Fibroblast of lung (primary cell): ENCODE measurements around the gene STK32A. TPM values are rescaled to one million over a fixed set of nuclear protein-coding genes. Genes with fewer than 3 reads are reported as not detected.

ENCODE experiments used
- DNase-seq, 2 donors: peaks; one replicate each; pipeline versions ENCODE4 v3.0.0 to v3.0.0-alpha.2; 2010; ENCODE audit warnings: low read depth in 2 of 2
- H2AFZ ChIP-seq: 2 replicates; pipeline ENCODE4 v1.5.1; 2012; ENCODE audit warnings: low read length, control low read depth, inconsistent platforms
- H3K27ac ChIP-seq: 2 replicates; pipeline ENCODE4 v1.5.1; 2011; ENCODE audit warnings: low read length, control low read depth; ENCODE audit not compliant: insufficient read depth
- H3K27me3 ChIP-seq: 2 replicates; pipeline ENCODE4 v1.5.1; 2011; ENCODE audit warnings: mild to moderate bottlenecking, low read length; ENCODE audit not compliant: control insufficient read depth, insufficient read depth
- H3K36me3 ChIP-seq: 2 replicates; pipeline ENCODE4 v1.5.1; 2011; ENCODE audit warnings: low read length; ENCODE audit not compliant: control insufficient read depth, insufficient read depth
- H3K4me1 ChIP-seq: 2 replicates; pipeline ENCODE4 v1.5.1; 2011; ENCODE audit warnings: low read length; ENCODE audit not compliant: control insufficient read depth, insufficient read depth; ENCODE audit errors: extremely low read depth
- H3K4me2 ChIP-seq: 2 replicates; pipeline ENCODE4 v1.5.1; 2011; ENCODE audit warnings: low read length, control low read depth; ENCODE audit not compliant: insufficient read depth; ENCODE audit errors: extremely low read depth
- H3K4me3 ChIP-seq, 4 experiments: fragments of 200-600 bp in 1 of 4; sonication (generic) in 1 of 4; replicated peaks in 1 of 4; 2 replicates each; pipeline ENCODE4 v1.5.1; 2011 to 2016; ENCODE audit warnings: low read length in 4 of 4, low read depth in 3 of 4, mild to moderate bottlenecking in 3 of 4, control low read depth in 2 of 4, inconsistent platforms in 1 of 4, mixed read lengths in 1 of 4; ENCODE audit not compliant: insufficient read depth in 1 of 4; ENCODE audit errors: control extremely low read depth in 1 of 4
- H3K79me2 ChIP-seq: 2 replicates; pipeline ENCODE4 v1.5.1; 2012; ENCODE audit warnings: mild to moderate bottlenecking, low read length, inconsistent platforms; ENCODE audit not compliant: control insufficient read depth, insufficient read depth
- H3K9ac ChIP-seq: 2 replicates; pipeline ENCODE4 v1.5.1; 2011; ENCODE audit warnings: mild to moderate bottlenecking, low read length, control low read depth; ENCODE audit not compliant: insufficient read depth
- H3K9me3 ChIP-seq: 2 replicates; pipeline ENCODE4 v1.5.1; 2012; ENCODE audit warnings: low read depth, low read length; ENCODE audit not compliant: control insufficient read depth, insufficient read depth
- H4K20me1 ChIP-seq: 2 replicates; pipeline ENCODE4 v1.5.1; 2011; ENCODE audit warnings: low read length; ENCODE audit not compliant: control insufficient read depth, insufficient read depth; ENCODE audit errors: extremely low read depth
- CTCF ChIP-seq, 2 donors: IDR thresholded peaks in 1 of 2; conservative IDR thresholded peaks in 1 of 2; 1 replicate in 1 of 2; 2 replicates in 1 of 2; pipeline ENCODE4 v1.5.1; 2011 to 2012; ENCODE audit warnings: low read length in 2 of 2, control low read depth in 1 of 2, inconsistent platforms in 1 of 2, low read depth in 1 of 2, mild to moderate bottlenecking in 1 of 2
- EZH2 ChIP-seq: IDR thresholded peaks from 2 replicates; pipeline ENCODE4 v1.5.1; 2012; ENCODE audit warnings: low read length, control low read depth, mild to moderate bottlenecking; ENCODE audit errors: missing control alignments
- polyA plus RNA-seq, 2 donors: library from polyadenylated mRNA; depleted of rRNA in 1 of 2; stranded (reverse) in 1 of 2; unstranded in 1 of 2; fragments of >200 nt; gene quantifications; 2 replicates each; pipeline ENCODE4 v1.2.1, GENCODE V29; 2011 to 2012; ENCODE audit warnings: missing spikeins in 1 of 2
- total RNA-seq: library from RNA; depleted of rRNA; stranded (reverse); fragments of >200 nt; gene quantifications from 2 replicates; pipeline ENCODE4 v1.2.1, GENCODE V29; 2014

The STK32A gene
- total and polyA plus RNA-seq, 2 donors (not counting 1 experiment from before 2014, with no cell fraction given) = 0.30 to 2.5 TPM

DNA sequence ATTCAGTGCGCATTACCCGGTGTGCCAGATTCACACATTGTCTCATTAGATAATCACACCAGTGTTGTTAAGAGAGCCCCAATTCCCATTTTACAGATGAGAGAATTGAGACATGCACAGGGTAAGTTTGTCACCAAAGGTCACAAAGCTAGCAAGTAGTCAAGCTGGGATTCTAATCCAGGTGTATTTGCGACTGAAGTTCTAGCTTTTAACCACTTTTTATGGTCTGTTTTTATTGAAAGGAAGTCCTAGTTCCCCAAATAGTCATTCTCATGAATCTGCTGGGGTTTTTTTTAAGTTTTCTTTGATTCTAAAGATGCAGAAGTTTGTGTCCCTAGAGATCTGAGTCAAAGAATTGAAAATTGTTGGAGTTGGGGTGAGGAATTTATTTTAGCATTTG lies 138.5 kb downstream of the STK32A start:
- Histone ChIP-seq H3K9ac (no peak overlapping the region), H3K79me2 (no peaks in the 10 kb centered on the region), H4K20me1 (no peaks in the 10 kb centered on the region), H3K4me3 (no peak overlapping the region), H3K9me3 (no peaks in the 10 kb centered on the region), H3K27me3 (no peaks in the 10 kb centered on the region), H3K27ac (no peak overlapping the region), H3K36me3 (no peaks in the 10 kb centered on the region), H3K4me2 (no peak overlapping the region), H3K4me1 (no peaks in the 10 kb centered on the region), H2AFZ (no peak overlapping the region)
- DNase-seq = no peak
- TF ChIP-seq CTCF (conservative IDR thresholded peaks at IDR 0.05 in 1 of 2, IDR thresholded peaks at IDR 0.05 in 1 of 2; ENCODE audit: low read depth in 1 of 2, low read length in 2 of 2) (no peak), EZH2 (no peak)

DNA sequence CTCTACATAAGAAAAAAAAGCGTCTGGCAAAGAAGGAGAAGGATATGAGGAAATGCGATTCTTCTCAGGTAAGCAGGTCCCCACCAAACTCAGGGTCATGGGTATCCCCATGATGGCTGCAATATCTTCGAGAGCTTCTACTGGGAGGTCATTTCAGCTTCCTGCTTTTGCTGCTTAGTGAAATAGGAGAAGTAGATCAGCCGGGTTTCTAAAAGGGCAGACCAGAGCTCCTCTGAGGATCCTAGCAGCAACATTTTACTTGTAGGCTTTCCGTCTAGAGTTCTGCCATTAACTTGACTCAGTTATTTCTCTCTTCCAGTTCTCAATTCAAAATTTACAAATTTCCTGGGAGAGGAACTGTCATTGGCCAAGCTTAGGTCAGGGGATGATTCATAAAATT lies 140.3 kb downstream of the STK32A start:
- Histone ChIP-seq H4K20me1 (no peaks in the 10 kb centered on the region), H3K27ac (no peak overlapping the region), H3K9ac (no peak overlapping the region), H3K4me2 (no peak overlapping the region), H3K4me1 (no peaks in the 10 kb centered on the region), H3K9me3 (no peaks in the 10 kb centered on the region), H3K4me3 (no peak overlapping the region), H3K27me3 (no peaks in the 10 kb centered on the region), H3K79me2 (no peaks in the 10 kb centered on the region), H3K36me3 (no peaks in the 10 kb centered on the region), H2AFZ (no peak overlapping the region)
- no peak for TF ChIP-seq EZH2
- TF ChIP-seq CTCF (conservative IDR thresholded peaks at IDR 0.05 in 1 of 2, IDR thresholded peaks at IDR 0.05 in 1 of 2; ENCODE audit: low read depth in 1 of 2, low read length in 2 of 2) = no peak
- DNase-seq = no peak

- Histone ChIP-seq H3K27ac (no peak overlapping the region), H3K9me3 (no peaks in the 10 kb centered on the region), H3K27me3 (no peaks in the 10 kb centered on the region), H3K4me3 (no peak overlapping the region), H4K20me1 (no peaks in the 10 kb centered on the region), H2AFZ (no peak overlapping the region), H3K4me2 (no peak overlapping the region), H3K9ac (no peak overlapping the region), H3K36me3 (no peaks in the 10 kb centered on the region), H3K4me1 (no peaks in the 10 kb centered on the region), H3K79me2 (no peaks in the 10 kb centered on the region)
- no peak for TF ChIP-seq CTCF (conservative IDR thresholded peaks at IDR 0.05 in 1 of 2, IDR thresholded peaks at IDR 0.05 in 1 of 2; ENCODE audit: low read depth in 1 of 2, low read length in 2 of 2)
- no peak for DNase-seq
These were observed 142.9 kb downstream of the STK32A start for GRCh38 chr5:147377682-147378081.
